Measurements from ENCODE around the gene C7orf57.
"Not testable (repeated sequence)": the region's sequence is repeated elsewhere in the genome, so short reads cannot be mapped to it uniquely, and the experiment has no call there.

C7orf57 gene

DNA sequence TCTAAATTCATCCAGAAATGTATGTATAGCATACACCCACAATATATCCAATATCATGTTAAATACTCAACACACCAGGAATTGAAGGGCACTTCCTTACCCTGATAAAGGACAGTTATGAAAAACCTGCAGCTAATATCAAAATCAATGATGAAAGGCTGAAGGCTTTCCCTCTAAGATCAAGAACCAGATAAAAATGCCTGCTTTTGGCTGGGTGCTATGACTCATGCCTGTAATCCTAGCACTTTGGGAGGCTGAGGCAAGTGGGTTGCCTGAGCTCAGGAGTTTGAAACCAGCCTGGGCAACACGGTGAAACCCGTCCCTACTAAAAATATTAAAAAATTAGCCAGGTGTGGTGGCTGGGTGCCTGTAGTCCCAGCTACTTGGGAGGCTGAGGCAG lies 32.1 kb downstream of the C7orf57 start:
- TF ChIP-seq, protein P1, sequence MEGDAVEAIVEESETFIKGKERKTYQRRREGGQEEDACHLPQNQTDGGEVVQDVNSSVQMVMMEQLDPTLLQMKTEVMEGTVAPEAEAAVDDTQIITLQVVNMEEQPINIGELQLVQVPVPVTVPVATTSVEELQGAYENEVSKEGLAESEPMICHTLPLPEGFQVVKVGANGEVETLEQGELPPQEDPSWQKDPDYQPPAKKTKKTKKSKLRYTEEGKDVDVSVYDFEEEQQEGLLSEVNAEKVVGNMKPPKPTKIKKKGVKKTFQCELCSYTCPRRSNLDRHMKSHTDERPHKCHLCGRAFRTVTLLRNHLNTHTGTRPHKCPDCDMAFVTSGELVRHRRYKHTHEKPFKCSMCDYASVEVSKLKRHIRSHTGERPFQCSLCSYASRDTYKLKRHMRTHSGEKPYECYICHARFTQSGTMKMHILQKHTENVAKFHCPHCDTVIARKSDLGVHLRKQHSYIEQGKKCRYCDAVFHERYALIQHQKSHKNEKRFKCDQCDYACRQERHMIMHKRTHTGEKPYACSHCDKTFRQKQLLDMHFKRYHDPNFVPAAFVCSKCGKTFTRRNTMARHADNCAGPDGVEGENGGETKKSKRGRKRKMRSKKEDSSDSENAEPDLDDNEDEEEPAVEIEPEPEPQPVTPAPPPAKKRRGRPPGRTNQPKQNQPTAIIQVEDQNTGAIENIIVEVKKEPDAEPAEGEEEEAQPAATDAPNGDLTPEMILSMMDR (conservative IDR thresholded peaks at IDR 0.05), result no peak
- no peak overlapping the region for H3K27ac ChIP-seq

DNA sequence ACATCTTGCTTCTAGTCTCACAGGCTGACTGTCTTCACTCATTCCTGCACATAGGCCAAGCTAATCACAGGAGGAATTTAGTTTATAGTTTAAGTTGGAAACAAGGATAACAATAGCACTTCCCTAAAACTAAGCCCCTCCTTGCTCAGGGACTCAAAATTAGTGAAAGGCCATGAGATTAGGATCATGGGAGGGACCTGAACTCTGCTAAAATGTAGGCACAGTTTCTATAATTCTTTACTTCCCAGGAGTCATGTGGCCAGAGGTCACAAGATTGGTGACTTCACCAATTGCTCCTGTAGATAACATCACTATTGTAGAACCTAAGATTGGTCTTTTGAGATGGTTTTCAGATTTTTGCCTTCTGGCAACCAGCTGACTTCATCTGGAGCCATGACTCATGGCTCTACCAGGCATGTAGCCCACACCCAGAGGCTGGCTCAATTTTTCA lies 38.9 kb downstream of the C7orf57 start:
- TF ChIP-seq, protein P1 (conservative IDR thresholded peaks at IDR 0.05), result no peak
- no peak overlapping the region for H3K27ac ChIP-seq

DNA sequence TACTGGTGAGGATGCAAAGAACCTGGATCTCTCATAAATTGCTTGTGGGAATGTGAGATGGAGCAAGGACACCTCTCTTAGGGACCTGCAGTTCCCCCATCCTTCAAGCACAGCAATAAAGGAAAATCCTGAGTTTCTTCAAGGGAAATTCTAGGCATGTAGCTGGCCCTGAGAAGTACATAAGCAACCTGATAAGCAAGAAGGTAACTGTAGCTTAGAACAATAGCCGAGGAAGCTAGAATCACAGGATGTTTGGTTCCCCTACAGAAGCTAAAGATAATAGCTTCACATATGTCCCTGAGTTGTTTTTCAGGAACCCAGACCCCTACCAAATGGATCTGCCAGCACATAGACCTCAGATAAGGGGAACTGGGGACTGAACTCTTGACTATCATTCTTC lies 42.1 kb downstream of the C7orf57 start:
- TF ChIP-seq, protein P1 (conservative IDR thresholded peaks at IDR 0.05), result no peak
- H3K27ac ChIP-seq, result no peak overlapping the region

DNA sequence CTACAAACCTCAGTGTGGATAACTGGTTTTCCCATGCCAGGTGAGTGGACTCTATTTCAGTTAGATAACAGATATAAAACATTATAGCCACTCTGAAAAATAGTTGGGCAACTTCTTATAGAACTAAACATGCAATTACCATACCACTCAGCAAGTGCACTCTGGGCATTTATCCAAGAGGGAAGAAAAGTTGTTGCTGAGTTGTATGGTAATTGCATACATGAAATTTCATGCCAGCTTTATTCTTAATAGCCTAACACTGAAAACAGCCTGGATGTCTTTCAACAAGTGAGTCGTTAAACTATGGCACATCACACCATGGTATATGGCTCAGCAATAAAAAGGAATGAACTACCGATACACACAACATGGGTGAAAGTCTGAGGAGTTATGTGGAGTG lies 43.1 kb downstream of the C7orf57 start:
- TF ChIP-seq, protein P1 (conservative IDR thresholded peaks at IDR 0.05), result no peak
- no peak overlapping the region for H3K27ac ChIP-seq

DNA sequence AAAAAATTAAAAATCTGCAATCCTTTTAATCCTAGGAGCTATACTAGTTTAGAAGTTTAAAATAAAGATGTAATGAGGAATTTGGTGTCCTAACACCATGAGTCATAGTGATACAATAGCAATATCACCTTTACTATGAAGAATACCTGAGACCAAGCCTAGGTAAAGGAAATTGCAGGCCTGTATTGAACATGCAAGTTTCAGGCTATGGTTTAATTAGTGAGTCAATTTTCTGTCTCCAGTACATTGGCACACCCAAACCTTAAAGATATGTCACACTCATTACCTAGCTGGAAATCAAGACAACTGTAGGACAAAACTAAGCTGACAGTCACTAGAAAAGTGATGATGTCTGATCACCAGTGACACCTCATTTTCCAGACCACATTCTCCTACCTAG lies 47.0 kb downstream of the C7orf57 start:
- H3K27ac ChIP-seq, result not testable (repeated sequence)

DNA sequence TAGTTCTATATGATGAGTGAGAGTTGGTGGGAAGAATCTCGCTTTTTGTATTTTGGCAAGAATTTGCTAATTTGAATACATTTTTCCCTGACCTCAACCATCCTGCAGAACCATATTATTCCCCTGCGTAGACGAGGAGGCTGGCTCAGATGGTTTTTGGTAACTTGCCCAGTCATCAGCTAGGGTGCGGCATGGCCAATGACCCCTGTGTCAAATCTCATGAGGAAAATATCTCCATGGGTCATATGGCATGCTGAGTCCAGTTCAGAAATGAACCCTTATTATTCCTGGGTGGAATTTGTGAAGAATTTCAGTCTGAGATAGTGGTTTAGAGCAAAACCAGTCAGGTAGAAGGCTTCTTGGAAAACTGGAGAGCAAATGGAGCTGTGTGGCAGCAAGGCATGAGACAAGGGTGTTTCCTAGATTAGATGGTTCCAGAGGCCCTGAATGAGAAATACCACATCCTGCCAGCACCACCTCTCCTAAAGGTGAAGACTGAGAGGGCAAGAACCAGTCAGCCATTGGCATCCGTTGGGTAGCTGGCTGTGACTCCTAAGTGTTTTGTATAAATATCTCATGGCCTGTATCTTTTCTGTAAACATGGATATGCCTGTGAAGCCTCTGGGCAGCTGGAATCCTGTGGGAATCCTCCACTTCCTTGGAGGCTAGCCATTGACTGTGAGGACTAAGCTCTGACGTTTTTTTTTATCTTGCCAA lies 47.9 kb downstream of the C7orf57 start:
- TF ChIP-seq, protein P1 (conservative IDR thresholded peaks at IDR 0.05), result no peak
- H3K27ac ChIP-seq, result no peak overlapping the region

DNA sequence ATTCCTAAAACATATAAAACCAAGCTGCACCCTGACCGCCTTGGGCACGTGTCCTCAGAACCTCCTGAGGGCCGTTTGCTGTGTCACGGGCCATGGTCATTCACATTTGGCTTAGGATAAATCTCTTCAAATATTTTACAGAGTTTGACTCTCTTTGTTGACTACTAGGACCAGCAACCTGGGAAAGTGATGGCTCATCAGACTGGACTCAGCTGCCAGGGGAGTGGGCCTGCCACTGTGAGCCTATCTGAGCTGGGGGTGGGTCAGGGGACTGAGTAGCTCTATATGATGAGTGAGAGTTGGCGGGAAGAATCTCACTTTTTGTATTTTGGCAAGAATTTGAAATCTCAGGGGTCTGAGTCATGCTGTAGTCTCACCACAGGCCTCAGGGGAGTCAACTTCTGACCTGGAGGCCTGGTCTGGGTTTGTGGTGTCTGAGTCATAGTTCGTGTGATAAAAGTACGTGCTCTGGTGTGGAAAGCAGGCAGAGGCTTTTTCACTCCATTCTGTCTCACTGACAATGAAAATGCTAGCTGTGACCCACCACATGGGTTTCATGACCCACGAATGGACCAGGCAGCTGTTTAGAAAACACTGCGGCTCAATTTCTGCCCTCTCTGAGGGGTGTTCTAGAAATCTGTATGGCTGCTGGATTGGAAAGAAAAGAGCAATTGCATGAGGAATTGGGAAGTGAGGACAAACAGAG lies 49.5 kb downstream of the C7orf57 start:
- no peak overlapping the region for H3K27ac ChIP-seq
- TF ChIP-seq, protein P1 (conservative IDR thresholded peaks at IDR 0.05), result no peak

DNA sequence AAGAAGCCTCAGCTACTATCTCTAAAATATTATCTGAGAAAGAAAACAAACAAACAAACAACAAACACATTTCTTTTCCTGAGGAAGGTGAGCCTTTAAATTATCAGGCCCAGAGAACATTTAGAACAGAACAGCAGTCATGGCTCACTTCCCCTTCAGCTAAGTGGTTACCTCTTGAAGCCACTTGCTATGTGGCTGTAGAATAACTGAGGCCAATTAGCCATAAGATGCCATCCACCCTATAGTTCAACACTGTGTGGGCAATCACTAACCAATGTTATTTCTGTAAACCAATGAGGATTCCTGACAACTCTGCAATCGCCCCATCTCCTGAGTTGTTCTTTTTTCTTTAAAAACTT lies 50.1 kb downstream of the C7orf57 start:
- TF ChIP-seq, protein P1 (conservative IDR thresholded peaks at IDR 0.05), result no peak
- H3K27ac ChIP-seq, result no peak overlapping the region
